Neural progenitor cell (in vitro differentiated cells): Measurements from ENCODE around the gene ANGEL1.

Experiments
- EZH2 ChIP-seq: fragments of 200-600 bp; sonication (generic); IDR thresholded peaks from 2 replicates; pipeline ENCODE4 v1.6.1; 2017; ENCODE audit warnings: antibody characterized with exemption, mild to moderate bottlenecking, moderate library complexity
- EZH2phosphoT487 ChIP-seq: fragments of 200-600 bp; sonication (generic); IDR thresholded peaks from 2 replicates; pipeline ENCODE4 v1.6.1; 2017; ENCODE audit warnings: antibody characterized with exemption
- TF ChIP-seq, protein P1 (sequence below): fragments of 200-600 bp; sonication (generic); IDR thresholded peaks from 2 replicates; pipeline ENCODE4 v1.5.1; 2017; ENCODE audit warnings: antibody characterized with exemption, mild to moderate bottlenecking

DNA sequence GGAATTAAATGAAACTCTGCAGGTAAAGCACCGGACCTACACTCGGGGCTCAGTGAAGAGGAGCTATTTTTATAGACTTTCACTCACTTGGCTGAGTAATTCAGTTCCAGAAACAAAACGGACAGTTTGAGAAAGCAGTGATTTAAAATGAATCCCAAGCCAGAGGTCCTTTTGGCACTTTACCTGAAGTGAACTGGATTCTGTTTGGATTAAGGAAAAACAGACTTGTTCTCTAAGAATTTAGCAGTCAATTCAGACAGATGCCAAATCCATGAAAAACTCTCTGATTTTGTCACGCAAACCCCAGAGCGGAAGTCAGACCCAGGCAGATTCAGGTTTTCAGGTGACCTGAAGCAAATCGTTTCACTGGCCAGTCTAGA is 56.3 kb downstream of the ANGEL1 start:
- TF ChIP-seq, protein P1, sequence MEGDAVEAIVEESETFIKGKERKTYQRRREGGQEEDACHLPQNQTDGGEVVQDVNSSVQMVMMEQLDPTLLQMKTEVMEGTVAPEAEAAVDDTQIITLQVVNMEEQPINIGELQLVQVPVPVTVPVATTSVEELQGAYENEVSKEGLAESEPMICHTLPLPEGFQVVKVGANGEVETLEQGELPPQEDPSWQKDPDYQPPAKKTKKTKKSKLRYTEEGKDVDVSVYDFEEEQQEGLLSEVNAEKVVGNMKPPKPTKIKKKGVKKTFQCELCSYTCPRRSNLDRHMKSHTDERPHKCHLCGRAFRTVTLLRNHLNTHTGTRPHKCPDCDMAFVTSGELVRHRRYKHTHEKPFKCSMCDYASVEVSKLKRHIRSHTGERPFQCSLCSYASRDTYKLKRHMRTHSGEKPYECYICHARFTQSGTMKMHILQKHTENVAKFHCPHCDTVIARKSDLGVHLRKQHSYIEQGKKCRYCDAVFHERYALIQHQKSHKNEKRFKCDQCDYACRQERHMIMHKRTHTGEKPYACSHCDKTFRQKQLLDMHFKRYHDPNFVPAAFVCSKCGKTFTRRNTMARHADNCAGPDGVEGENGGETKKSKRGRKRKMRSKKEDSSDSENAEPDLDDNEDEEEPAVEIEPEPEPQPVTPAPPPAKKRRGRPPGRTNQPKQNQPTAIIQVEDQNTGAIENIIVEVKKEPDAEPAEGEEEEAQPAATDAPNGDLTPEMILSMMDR: no peak
- TF ChIP-seq EZH2 (no peak), EZH2phosphoT487 (no peak)
